Measurements from ENCODE around the gene ACO2.

The ACO2 gene

DNA sequence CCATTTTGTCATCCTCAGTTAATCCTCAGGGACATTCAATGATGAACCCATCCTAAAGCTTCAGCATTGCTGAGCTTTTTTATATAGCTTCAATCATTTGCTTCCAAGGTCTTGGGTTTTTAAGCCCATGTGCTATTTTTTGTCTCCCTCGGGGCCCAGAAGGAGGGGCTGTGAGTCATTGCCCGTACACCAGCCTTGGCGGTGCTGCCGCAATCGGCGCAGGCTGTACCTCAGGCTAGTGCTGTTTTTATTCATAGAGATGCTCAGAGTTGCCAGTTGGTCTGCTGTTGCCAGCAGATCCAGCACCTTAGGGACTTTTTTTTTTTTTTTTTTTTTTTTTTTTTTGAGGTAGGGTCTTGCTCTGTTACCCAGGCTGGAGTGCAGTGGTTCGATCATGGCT is 35.5 kb downstream of the ACO2 start:
- H3K9me3 ChIP-seq (ENCODE audit: insufficient read depth, low read depth, low read length), result no peaks in the 10 kb centered on the region
- no peaks in the 10 kb centered on the region for H3K4me1 ChIP-seq (ENCODE audit: insufficient read depth, low read length)
- no peak overlapping the region for H3K4me3 ChIP-seq (ENCODE audit: low read length)
- no peak overlapping the region for H3K9ac ChIP-seq (ENCODE audit: low read depth, low read length)
- no peak overlapping the region for H3K27ac ChIP-seq (ENCODE audit: low read length)
- H3K36me3 ChIP-seq (ENCODE audit: insufficient read depth, low read depth, low read length), result peaks cover 44% of the 10 kb centered on the region
- no peaks in the 10 kb centered on the region for H3K27me3 ChIP-seq (ENCODE audit: insufficient read depth, low read length)

- Histone ChIP-seq H3K9me3 (ENCODE audit: insufficient read depth, low read depth, low read length) (no peaks in the 10 kb centered on the region), H3K27me3 (ENCODE audit: insufficient read depth, low read length) (no peaks in the 10 kb centered on the region), H3K4me1 (ENCODE audit: insufficient read depth, low read length) (no peaks in the 10 kb centered on the region), H3K36me3 (ENCODE audit: insufficient read depth, low read depth, low read length) (peaks cover 42% of the 10 kb centered on the region), H3K9ac (ENCODE audit: low read depth, low read length) (no peak overlapping the region), H3K4me3 (ENCODE audit: low read length) (no peak overlapping the region), H3K27ac (ENCODE audit: low read length) (no peak overlapping the region)
Measured at GRCh38 chr22:41504816-41505215, 35.9 kb downstream of the ACO2 start.

GRCh38 chr22:41505511-41506220 is 36.7 kb downstream of the ACO2 start:
- Histone ChIP-seq H3K36me3 (ENCODE audit: insufficient read depth, low read depth, low read length) (peaks cover 44% of the 10 kb centered on the region), H3K9me3 (ENCODE audit: insufficient read depth, low read depth, low read length) (no peaks in the 10 kb centered on the region), H3K4me1 (ENCODE audit: insufficient read depth, low read length) (no peaks in the 10 kb centered on the region), H3K27ac (ENCODE audit: low read length) (no peak overlapping the region), H3K9ac (ENCODE audit: low read depth, low read length) (no peak overlapping the region), H3K4me3 (ENCODE audit: low read length) (no peak overlapping the region), H3K27me3 (ENCODE audit: insufficient read depth, low read length) (no peaks in the 10 kb centered on the region)

DNA sequence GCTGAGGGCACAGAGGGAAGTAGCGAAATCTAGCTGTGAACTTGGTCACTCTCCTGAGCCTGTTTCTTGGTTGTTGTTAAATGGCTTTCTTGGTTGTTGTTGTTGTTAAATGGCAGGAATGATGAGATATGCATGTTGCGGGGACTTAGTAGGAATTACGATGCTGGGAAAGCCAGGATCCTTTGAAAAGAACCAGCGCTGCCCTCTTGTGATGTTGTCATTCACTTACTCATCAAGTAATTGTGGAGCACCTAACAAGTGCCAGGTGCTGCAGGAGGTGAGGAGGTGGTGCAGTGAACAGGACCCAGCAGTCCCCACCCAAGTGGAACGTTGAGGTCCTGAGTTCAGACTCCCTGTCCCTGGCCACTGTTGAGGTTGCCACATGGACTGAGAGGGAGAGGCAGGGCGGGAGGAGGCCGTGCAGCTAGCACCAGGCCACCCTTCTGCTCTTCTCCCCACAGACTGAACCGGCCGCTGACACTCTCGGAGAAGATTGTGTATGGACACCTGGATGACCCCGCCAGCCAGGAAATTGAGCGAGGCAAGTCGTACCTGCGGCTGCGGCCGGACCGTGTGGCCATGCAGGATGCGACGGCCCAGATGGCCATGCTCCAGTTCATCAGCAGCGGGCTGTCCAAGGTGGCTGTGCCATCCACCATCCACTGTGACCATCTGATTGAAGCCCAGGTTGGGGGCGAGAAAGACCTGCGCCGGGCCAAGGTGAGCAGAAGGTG is 38.6 kb downstream of the ACO2 start:
- H3K27me3 ChIP-seq (ENCODE audit: insufficient read depth, low read length), result no peaks in the 10 kb centered on the region
- no peak overlapping the region for H3K4me3 ChIP-seq (ENCODE audit: low read length)
- no peaks in the 10 kb centered on the region for H3K9me3 ChIP-seq (ENCODE audit: insufficient read depth, low read depth, low read length)
- no peak overlapping the region for H3K9ac ChIP-seq (ENCODE audit: low read depth, low read length)
- peaks cover 38% of the 10 kb centered on the region for H3K36me3 ChIP-seq (ENCODE audit: insufficient read depth, low read depth, low read length)
- peaks cover 8% of the 10 kb centered on the region for H3K4me1 ChIP-seq (ENCODE audit: insufficient read depth, low read length)
- H3K27ac ChIP-seq (ENCODE audit: low read length), result no peak overlapping the region

DNA sequence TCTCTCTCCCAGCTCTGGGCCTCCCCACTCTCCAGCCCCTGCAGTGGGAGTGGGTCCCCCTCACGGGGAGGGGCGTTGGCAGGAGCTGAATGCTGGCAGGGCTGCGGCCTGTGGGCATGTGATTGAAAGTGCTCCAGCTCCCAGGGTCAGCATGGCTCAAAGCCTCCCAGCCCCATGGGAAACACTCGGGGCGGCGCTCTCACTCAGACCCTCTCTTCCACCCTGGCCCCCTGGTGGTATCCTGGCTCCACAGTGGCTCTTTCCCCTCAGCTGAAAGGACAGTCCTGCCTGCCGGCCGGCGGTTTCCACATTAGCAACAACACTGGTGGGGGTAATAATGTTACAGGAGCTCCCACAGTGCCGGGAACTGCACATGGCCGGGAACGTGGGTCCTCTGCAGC is 39.9 kb downstream of the ACO2 start:
- no peak overlapping the region for H3K27ac ChIP-seq (ENCODE audit: low read length)
- H3K4me1 ChIP-seq (ENCODE audit: insufficient read depth, low read length), result peaks cover 15% of the 10 kb centered on the region
- H3K9ac ChIP-seq (ENCODE audit: low read depth, low read length), result no peak overlapping the region
- no peaks in the 10 kb centered on the region for H3K9me3 ChIP-seq (ENCODE audit: insufficient read depth, low read depth, low read length)
- no peaks in the 10 kb centered on the region for H3K27me3 ChIP-seq (ENCODE audit: insufficient read depth, low read length)
- peaks cover 40% of the 10 kb centered on the region for H3K36me3 ChIP-seq (ENCODE audit: insufficient read depth, low read depth, low read length)
- H3K4me3 ChIP-seq (ENCODE audit: low read length), result no peak overlapping the region

DNA sequence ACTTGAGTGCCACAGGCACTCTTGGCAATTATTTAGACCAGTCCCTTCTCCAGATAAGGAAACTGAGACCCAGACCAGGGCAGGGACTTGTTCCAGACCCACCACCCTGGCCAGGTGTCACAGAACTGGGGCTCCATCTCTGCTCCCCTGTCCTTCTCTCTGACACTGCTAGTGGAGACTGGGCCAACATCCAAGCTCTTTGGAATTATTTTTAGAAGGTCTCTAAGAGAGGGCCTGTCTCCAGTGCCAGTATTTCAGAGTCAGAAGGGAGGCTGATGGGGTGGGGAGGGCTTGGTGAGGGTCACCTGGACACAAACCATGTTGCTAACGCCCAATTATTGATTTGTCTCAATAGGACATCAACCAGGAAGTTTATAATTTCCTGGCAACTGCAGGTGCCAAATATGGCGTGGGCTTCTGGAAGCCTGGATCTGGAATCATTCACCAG is 42.6 kb downstream of the ACO2 start:
- Histone ChIP-seq H3K9ac (ENCODE audit: low read depth, low read length) (no peak overlapping the region; the same call in 1 of the 2 replicates), H3K27me3 (ENCODE audit: insufficient read depth, low read length) (no peaks in the 10 kb centered on the region), H3K4me3 (ENCODE audit: low read length) (no peak overlapping the region), H3K9me3 (ENCODE audit: insufficient read depth, low read depth, low read length) (no peaks in the 10 kb centered on the region), H3K4me1 (ENCODE audit: insufficient read depth, low read length) (peaks cover 15% of the 10 kb centered on the region), H3K27ac (ENCODE audit: low read length) (no peak overlapping the region), H3K36me3 (ENCODE audit: insufficient read depth, low read depth, low read length) (peaks cover 52% of the 10 kb centered on the region)

- Histone ChIP-seq H3K27ac (ENCODE audit: low read length) (peak overlapping the region; percentile 65), H3K4me3 (ENCODE audit: low read length) (no peak overlapping the region; the same call in 1 of the 2 replicates), H3K9me3 (ENCODE audit: insufficient read depth, low read depth, low read length) (no peaks in the 10 kb centered on the region), H3K27me3 (ENCODE audit: insufficient read depth, low read length) (no peaks in the 10 kb centered on the region), H3K36me3 (ENCODE audit: insufficient read depth, low read depth, low read length) (peaks cover 52% of the 10 kb centered on the region), H3K4me1 (ENCODE audit: insufficient read depth, low read length) (peaks cover 15% of the 10 kb centered on the region), H3K9ac (ENCODE audit: low read depth, low read length) (peak overlapping the region; percentile 60; the same call in 1 of the 2 replicates)
Measured at GRCh38 chr22:41512421-41513194, 43.7 kb downstream of the ACO2 start.

DNA sequence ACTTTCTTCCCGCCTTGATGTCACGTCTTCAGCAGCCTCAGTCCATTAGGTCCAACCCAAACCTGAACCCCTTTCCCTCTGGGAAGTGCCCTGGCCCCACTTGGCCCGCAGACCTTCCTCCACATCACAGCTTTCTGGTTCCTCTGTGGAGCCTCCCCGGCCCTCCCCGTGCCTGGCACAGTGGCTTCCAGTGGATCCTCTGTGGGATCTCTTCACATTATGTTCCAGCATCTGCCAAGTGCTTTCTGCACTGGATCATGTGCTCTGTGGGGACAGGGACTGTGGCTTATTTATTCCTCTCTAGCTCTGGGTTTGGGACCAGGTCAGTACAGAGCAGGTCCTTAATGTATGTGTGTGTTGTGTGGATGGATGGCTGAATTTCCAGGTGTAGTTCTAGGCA is 44.5 kb downstream of the ACO2 start:
- Histone ChIP-seq H3K36me3 (ENCODE audit: insufficient read depth, low read depth, low read length) (peaks cover 50% of the 10 kb centered on the region), H3K27me3 (ENCODE audit: insufficient read depth, low read length) (no peaks in the 10 kb centered on the region), H3K9ac (ENCODE audit: low read depth, low read length) (peak overlapping the region; percentile 60; the same call in 1 of the 2 replicates), H3K27ac (ENCODE audit: low read length) (peak overlapping the region; percentile 65), H3K9me3 (ENCODE audit: insufficient read depth, low read depth, low read length) (no peaks in the 10 kb centered on the region), H3K4me3 (ENCODE audit: low read length) (no peak overlapping the region; the same call in 1 of the 2 replicates), H3K4me1 (ENCODE audit: insufficient read depth, low read length) (peaks cover 15% of the 10 kb centered on the region)

GRCh38 chr22:41516462-41516861 is 47.5 kb downstream of the ACO2 start:
- Histone ChIP-seq H3K4me1 (ENCODE audit: insufficient read depth, low read length) (peaks cover 15% of the 10 kb centered on the region), H3K36me3 (ENCODE audit: insufficient read depth, low read depth, low read length) (peaks cover 46% of the 10 kb centered on the region), H3K9me3 (ENCODE audit: insufficient read depth, low read depth, low read length) (no peaks in the 10 kb centered on the region), H3K4me3 (ENCODE audit: low read length) (no peak overlapping the region), H3K9ac (ENCODE audit: low read depth, low read length) (no peak overlapping the region), H3K27ac (ENCODE audit: low read length) (no peak overlapping the region), H3K27me3 (ENCODE audit: insufficient read depth, low read length) (no peaks in the 10 kb centered on the region)

GRCh38 chr22:41517172-41518047 is 48.5 kb downstream of the ACO2 start:
- Histone ChIP-seq H3K4me3 (ENCODE audit: low read length) (no peak overlapping the region), H3K4me1 (ENCODE audit: insufficient read depth, low read length) (peaks cover 8% of the 10 kb centered on the region), H3K9ac (ENCODE audit: low read depth, low read length) (no peak overlapping the region)

GRCh38 chr22:41518048-41518347 is 49.1 kb downstream of the ACO2 start:
- peaks cover 40% of the 10 kb centered on the region for H3K36me3 ChIP-seq (ENCODE audit: insufficient read depth, low read depth, low read length)
- peaks cover 4% of the 10 kb centered on the region for H3K4me1 ChIP-seq (ENCODE audit: insufficient read depth, low read length)

More at GRCh38 chr22:41517172-41518047, 48.5 kb downstream of the ACO2 start:
- peaks cover 39% of the 10 kb centered on the region for H3K36me3 ChIP-seq (ENCODE audit: insufficient read depth, low read depth, low read length)
- no peaks in the 10 kb centered on the region for H3K27me3 ChIP-seq (ENCODE audit: insufficient read depth, low read length)
- no peak overlapping the region for H3K27ac ChIP-seq (ENCODE audit: low read length)
- no peaks in the 10 kb centered on the region for H3K9me3 ChIP-seq (ENCODE audit: insufficient read depth, low read depth, low read length)

More at GRCh38 chr22:41518048-41518347, 49.1 kb downstream of the ACO2 start:
- no peak overlapping the region for H3K27ac ChIP-seq (ENCODE audit: low read length)
- H3K9ac ChIP-seq (ENCODE audit: low read depth, low read length), result no peak overlapping the region
- no peaks in the 10 kb centered on the region for H3K27me3 ChIP-seq (ENCODE audit: insufficient read depth, low read length)
- no peaks in the 10 kb centered on the region for H3K9me3 ChIP-seq (ENCODE audit: insufficient read depth, low read depth, low read length)
- no peak overlapping the region for H3K4me3 ChIP-seq (ENCODE audit: low read length)

All from iPS-20b (cell line).